WTC11 (cell line): ENCODE measurements around the gene CMC1. TPM values are rescaled to one million over a fixed set of nuclear protein-coding genes. Genes with fewer than 3 reads are reported as not detected.

ENCODE experiments used
- ATAC-seq: fragments of 200-7000 bp; cut with Tn5 transposase; 2 replicates; pipeline ENCODE4 v1.10.0; 2021; ENCODE audit warnings: mild to moderate bottlenecking, moderate library complexity
- CTCF ChIA-PET: fragments of 300-600 bp; sonication (Branson Sonifier 250); formaldehyde crosslinking; loops from one replicate; lab custom pipeline; 2021; ENCODE audit warnings: antibody characterized with exemption; lab: Charles Lee
- POLR2A ChIA-PET: fragments of 350-600 bp; sonication (Branson Sonifier 250); formaldehyde crosslinking; loops from one replicate; lab custom pipeline; 2021; ENCODE audit warnings: antibody characterized with exemption; lab: Charles Lee
- DNase-seq: peaks from one replicate; pipeline ENCODE4 v3.0.0; 2021; ENCODE audit warnings: low spot score
- H3K27ac Mint-ChIP-seq: 2 replicates; pipeline ENCODE4 v1.8.0; 2021; ENCODE audit warnings: mixed read lengths
- H3K27me3 Mint-ChIP-seq: 2 replicates; pipeline ENCODE4 v1.8.0; 2021; ENCODE audit warnings: low read depth, mild to moderate bottlenecking, moderate library complexity, mixed read lengths
- H3K36me3 Mint-ChIP-seq: 2 replicates; pipeline ENCODE4 v1.8.0; 2021; ENCODE audit warnings: mixed read lengths
- H3K4me1 Mint-ChIP-seq: 2 replicates; pipeline ENCODE4 v1.8.0; 2022; ENCODE audit warnings: mixed read lengths
- H3K4me3 Mint-ChIP-seq: 2 replicates; pipeline ENCODE4 v1.8.0; 2021; ENCODE audit warnings: mild to moderate bottlenecking, moderate library complexity, mixed read lengths
- H3K9me3 Mint-ChIP-seq: 2 replicates; pipeline ENCODE4 v1.8.0; 2021; ENCODE audit warnings: mixed read lengths
- ATF1 ChIP-seq: sonication (generic); formaldehyde crosslinking; IDR thresholded peaks from 2 replicates; pipeline ENCODE4 v1.8.1; 2023; ENCODE audit warnings: mild to moderate bottlenecking, moderate library complexity, missing genetic modification reagents
- ATF6 ChIP-seq: sonication (generic); formaldehyde crosslinking; IDR thresholded peaks from 2 replicates; pipeline ENCODE4 v1.8.1; 2023; ENCODE audit warnings: mild to moderate bottlenecking, missing genetic modification reagents
- CREB1 ChIP-seq: sonication (generic); formaldehyde crosslinking; IDR thresholded peaks from 2 replicates; pipeline ENCODE4 v1.8.0; 2023; ENCODE audit warnings: mild to moderate bottlenecking, missing genetic modification reagents
- CREM ChIP-seq: sonication (generic); formaldehyde crosslinking; IDR thresholded peaks from 2 replicates; pipeline ENCODE4 v1.8.1; 2022; ENCODE audit warnings: mild to moderate bottlenecking, missing genetic modification reagents, moderate library complexity
- E2F5 ChIP-seq: sonication (generic); formaldehyde crosslinking; IDR thresholded peaks from 2 replicates; pipeline ENCODE4 v1.8.1; 2022; ENCODE audit warnings: mild to moderate bottlenecking, moderate library complexity, missing genetic modification reagents
- EMX1 ChIP-seq: fragments of 250-450 bp; sonication (Bioruptor Pico); IDR thresholded peaks from 2 replicates; pipeline ENCODE4 v1.8.0; 2021; ENCODE audit warnings: mild to moderate bottlenecking
- ERG ChIP-seq: fragments of 250-450 bp; sonication (Bioruptor Pico); IDR thresholded peaks from 2 replicates; pipeline ENCODE4 v1.8.0; 2021; ENCODE audit warnings: mild to moderate bottlenecking
- FOXP1 ChIP-seq: sonication (generic); formaldehyde crosslinking; IDR thresholded peaks from 2 replicates; pipeline ENCODE4 v1.8.0; 2022; ENCODE audit warnings: missing genetic modification reagents, mild to moderate bottlenecking, moderate library complexity, borderline replicate concordance
- FOXP4 ChIP-seq: sonication (generic); formaldehyde crosslinking; IDR thresholded peaks from 2 replicates; pipeline ENCODE4 v1.8.0; 2022; ENCODE audit warnings: mild to moderate bottlenecking, missing genetic modification reagents
- GTF2I ChIP-seq: fragments of 250-450 bp; sonication (Bioruptor Pico); conservative IDR thresholded peaks from 2 replicates; pipeline ENCODE4 v1.4.0; 2021; ENCODE audit warnings: mild to moderate bottlenecking
- IRF1 ChIP-seq: sonication (generic); formaldehyde crosslinking; IDR thresholded peaks from 2 replicates; pipeline ENCODE4 v1.8.0; 2023; ENCODE audit warnings: missing genetic modification reagents
- MYBL2 ChIP-seq: sonication (generic); formaldehyde crosslinking; IDR thresholded peaks from 2 replicates; pipeline ENCODE4 v1.8.1; 2023; ENCODE audit warnings: mild to moderate bottlenecking, moderate library complexity, missing genetic modification reagents
- NFATC4 ChIP-seq: fragments of 250-450 bp; sonication (Bioruptor Pico); IDR thresholded peaks from 2 replicates; pipeline ENCODE4 v1.9.0; 2021; ENCODE audit warnings: mild to moderate bottlenecking
- TCF7 ChIP-seq: sonication (generic); formaldehyde crosslinking; IDR thresholded peaks from 2 replicates; pipeline ENCODE4 v1.8.0; 2022; ENCODE audit warnings: mild to moderate bottlenecking, low read depth, missing genetic modification reagents, moderate library complexity
- ZNF263 ChIP-seq: sonication (generic); formaldehyde crosslinking; IDR thresholded peaks from 2 replicates; pipeline ENCODE4 v1.8.1; 2022; ENCODE audit warnings: low read depth, mild to moderate bottlenecking, moderate library complexity, missing genetic modification reagents
- ZNF281 ChIP-seq: sonication (generic); formaldehyde crosslinking; IDR thresholded peaks from 2 replicates; pipeline ENCODE4 v1.8.0; 2023; ENCODE audit warnings: mild to moderate bottlenecking, missing genetic modification reagents
- ZNF532 ChIP-seq: fragments of 250-450 bp; sonication (Bioruptor Pico); IDR thresholded peaks from 2 replicates; pipeline ENCODE4 v1.9.0; 2021; ENCODE audit warnings: mild to moderate bottlenecking, borderline replicate concordance
- total RNA-seq: library from RNA; stranded (reverse); gene quantifications from 3 replicates; pipeline ENCODE4 v1.2.3, GENCODE V29; 2021

Gene CMC1
- total RNA-seq, 1 experiment from 2014 or later = 25.3 TPM

- TF ChIP-seq ZNF281 (CRISPR knock-in tag) (peak; percentile 75; the same call in 1 of the 2 replicates), CREM (CRISPR knock-in tag) (no peak), NFATC4 (CRISPR knock-in tag) (no peak), TCF7 (CRISPR knock-in tag) (no peak), GTF2I (no peak), IRF1 (CRISPR knock-in tag) (no peak), ZNF532 (CRISPR knock-in tag) (no peak; the same call in 1 of the 2 replicates), E2F5 (CRISPR knock-in tag) (peak; percentile 49; the same call in 1 of the 2 replicates), FOXP1 (CRISPR knock-in tag) (peak; percentile 86; the same call in 1 of the 2 replicates), ATF1 (CRISPR knock-in tag) (peak; percentile 79; the same call in 1 of the 2 replicates), ATF6 (CRISPR knock-in tag) (no peak), ERG (CRISPR knock-in tag) (no peak)
Measured at GRCh38 chr3:28241221-28242160, at the start of gene CMC1 (continued).

GRCh38 chr3:28198161-28198560, 43.3 kb upstream of the CMC1 start:
- DNase-seq (no peak), ATAC-seq (no peak)
- Mint-ChIP-seq H3K36me3 (no peaks in the 10 kb centered on the region), H3K4me1 (no peaks in the 10 kb centered on the region), H3K9me3 (peaks cover 4% of the 10 kb centered on the region; the same call in 1 of the 2 replicates), H3K27me3 (peaks cover 15% of the 10 kb centered on the region), H3K4me3 (no peak overlapping the region), H3K27ac (no peak overlapping the region)
- CTCF ChIA-PET = no interaction called here
- POLR2A ChIA-PET = no interaction called here
- TF ChIP-seq E2F5 (CRISPR knock-in tag) (no peak), ZNF263 (CRISPR knock-in tag) (no peak), EMX1 (no peak), CREB1 (CRISPR knock-in tag) (no peak), MYBL2 (CRISPR knock-in tag) (no peak), FOXP4 (CRISPR knock-in tag) (no peak)
